T-helper 1 cell treated with Interleukin-12 subunit alpha and Interleukin-12 subunit beta and Interleukin-4 antibody, amounts not matched to agents 30 μg/mL and 1 μg/mL, for 36 hours (primary cell): ENCODE data around the gene DLGAP4.

Source experiments
- H3K27ac Mint-ChIP-seq: one replicate; pipeline ENCODE4 v1.8.0; 2021; ENCODE audit warnings: mild to moderate bottlenecking, mixed read lengths
- H3K27me3 Mint-ChIP-seq: one replicate; pipeline ENCODE4 v1.8.0; 2021; ENCODE audit warnings: low read depth, mixed read lengths
- H3K36me3 Mint-ChIP-seq: one replicate; pipeline ENCODE4 v1.8.0; 2021; ENCODE audit warnings: low read depth, mixed read lengths
- H3K4me1 Mint-ChIP-seq: one replicate; pipeline ENCODE4 v1.8.0; 2021; ENCODE audit warnings: low read depth, mixed read lengths
- H3K4me3 Mint-ChIP-seq: one replicate; pipeline ENCODE4 v1.8.0; 2021; ENCODE audit warnings: mild to moderate bottlenecking, moderate library complexity, mixed read lengths
- H3K9me3 Mint-ChIP-seq: one replicate; pipeline ENCODE4 v1.8.0; 2021; ENCODE audit warnings: mixed read lengths

Gene DLGAP4

GRCh38 chr20:36398515-36398914 is 92.4 kb downstream of the DLGAP4 start:
- Mint-ChIP-seq H3K9me3 (peaks cover 6% of the 10 kb centered on the region), H3K27me3 (peaks cover 33% of the 10 kb centered on the region), H3K27ac (no peak overlapping the region), H3K4me3 (no peak overlapping the region), H3K4me1 (no peaks in the 10 kb centered on the region), H3K36me3 (no peaks in the 10 kb centered on the region)

- H3K4me1 Mint-ChIP-seq: no peaks in the 10 kb centered on the region
- H3K27me3 Mint-ChIP-seq: peaks cover 33% of the 10 kb centered on the region
- no peak overlapping the region for H3K27ac Mint-ChIP-seq
- no peak overlapping the region for H3K4me3 Mint-ChIP-seq
- H3K9me3 Mint-ChIP-seq: peaks cover 6% of the 10 kb centered on the region
- no peaks in the 10 kb centered on the region for H3K36me3 Mint-ChIP-seq
Measured at GRCh38 chr20:36399147-36399968, 93.2 kb downstream of the DLGAP4 start.

DNA sequence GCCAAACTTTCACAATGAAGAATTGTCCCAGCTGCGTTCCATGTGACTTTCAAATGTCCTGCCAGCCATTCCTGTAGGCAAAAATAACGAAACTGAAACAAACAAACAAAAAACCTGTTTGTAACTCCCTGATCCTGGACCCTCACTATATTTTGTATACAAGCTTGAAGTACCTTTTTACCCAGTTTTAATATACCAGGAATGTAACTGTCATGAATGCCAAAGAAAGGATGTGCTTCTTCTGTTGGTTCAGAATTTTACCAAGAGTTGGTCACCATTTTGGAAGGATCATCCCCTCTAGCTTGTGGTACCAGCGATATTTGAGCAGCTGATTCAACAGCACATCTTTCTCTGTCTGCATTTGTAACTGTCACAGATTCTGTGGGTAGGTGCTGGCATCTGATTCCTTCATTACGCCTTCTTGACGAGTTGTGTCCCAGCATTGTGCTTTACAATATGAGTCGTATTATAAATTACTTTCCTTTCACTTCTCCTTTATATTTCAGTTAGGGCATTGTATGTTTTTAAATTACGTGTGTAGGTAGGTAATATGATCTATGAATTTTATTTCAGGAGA is 93.9 kb downstream of the DLGAP4 start:
- Mint-ChIP-seq H3K36me3 (no peaks in the 10 kb centered on the region), H3K27me3 (peaks cover 33% of the 10 kb centered on the region), H3K27ac (no peak overlapping the region), H3K4me1 (no peaks in the 10 kb centered on the region), H3K9me3 (peaks cover 6% of the 10 kb centered on the region), H3K4me3 (no peak overlapping the region)

GRCh38 chr20:36400909-36401735 is 95.0 kb downstream of the DLGAP4 start:
- Mint-ChIP-seq H3K36me3 (no peaks in the 10 kb centered on the region), H3K4me1 (no peaks in the 10 kb centered on the region), H3K27ac (no peak overlapping the region), H3K4me3 (no peak overlapping the region), H3K9me3 (peaks cover 6% of the 10 kb centered on the region), H3K27me3 (peaks cover 33% of the 10 kb centered on the region)

GRCh38 chr20:36402708-36403107 is 96.6 kb downstream of the DLGAP4 start:
- H3K27me3 Mint-ChIP-seq: peaks cover 33% of the 10 kb centered on the region
- H3K9me3 Mint-ChIP-seq: no peaks in the 10 kb centered on the region
- no peaks in the 10 kb centered on the region for H3K4me1 Mint-ChIP-seq
- no peaks in the 10 kb centered on the region for H3K36me3 Mint-ChIP-seq
- no peak overlapping the region for H3K27ac Mint-ChIP-seq
- no peak overlapping the region for H3K4me3 Mint-ChIP-seq

DNA sequence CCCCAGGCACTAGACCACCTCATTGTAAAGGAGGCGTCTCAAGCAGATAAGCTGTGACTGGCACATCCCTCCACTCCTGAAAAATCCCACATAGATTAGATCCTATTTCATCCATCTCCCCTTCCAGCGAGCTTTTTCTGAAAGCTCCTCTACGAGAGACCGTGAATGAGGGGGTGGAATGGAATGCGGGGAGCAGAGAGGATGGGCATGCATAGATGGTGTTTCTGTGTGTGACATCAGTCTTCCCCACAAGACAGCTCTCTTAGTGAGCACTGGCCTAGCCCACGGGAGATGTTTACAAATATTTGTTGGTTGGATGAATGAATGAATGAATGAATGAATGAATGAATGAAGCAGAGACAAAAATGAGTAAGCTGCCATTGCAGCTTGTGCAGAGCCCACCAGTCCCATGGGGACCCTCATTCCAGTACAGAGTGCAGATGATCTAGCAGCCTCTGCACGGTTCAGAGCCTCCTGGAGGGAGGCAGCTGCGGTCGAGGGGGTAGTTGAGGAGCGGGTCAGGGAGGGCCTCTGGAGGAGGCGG is 98.4 kb downstream of the DLGAP4 start:
- H3K36me3 Mint-ChIP-seq: no peaks in the 10 kb centered on the region
- no peak overlapping the region for H3K27ac Mint-ChIP-seq

GRCh38 chr20:36405255-36405654 is 99.1 kb downstream of the DLGAP4 start:
- Mint-ChIP-seq H3K27ac (no peak overlapping the region), H3K9me3 (no peaks in the 10 kb centered on the region), H3K4me1 (no peaks in the 10 kb centered on the region), H3K4me3 (no peak overlapping the region), H3K27me3 (peaks cover 27% of the 10 kb centered on the region), H3K36me3 (no peaks in the 10 kb centered on the region)

More for the DNA sequence above, 98.4 kb downstream of the DLGAP4 start:
- Mint-ChIP-seq H3K9me3 (no peaks in the 10 kb centered on the region), H3K27me3 (peaks cover 28% of the 10 kb centered on the region), H3K4me1 (no peaks in the 10 kb centered on the region), H3K4me3 (no peak overlapping the region)

GRCh38 chr20:36407199-36407733 is 101.1 kb downstream of the DLGAP4 start:
- H3K4me1 Mint-ChIP-seq: no peaks in the 10 kb centered on the region
- no peak overlapping the region for H3K27ac Mint-ChIP-seq
- H3K9me3 Mint-ChIP-seq: no peaks in the 10 kb centered on the region
- no peaks in the 10 kb centered on the region for H3K36me3 Mint-ChIP-seq
- no peak overlapping the region for H3K4me3 Mint-ChIP-seq
- H3K27me3 Mint-ChIP-seq: peaks cover 12% of the 10 kb centered on the region

DNA sequence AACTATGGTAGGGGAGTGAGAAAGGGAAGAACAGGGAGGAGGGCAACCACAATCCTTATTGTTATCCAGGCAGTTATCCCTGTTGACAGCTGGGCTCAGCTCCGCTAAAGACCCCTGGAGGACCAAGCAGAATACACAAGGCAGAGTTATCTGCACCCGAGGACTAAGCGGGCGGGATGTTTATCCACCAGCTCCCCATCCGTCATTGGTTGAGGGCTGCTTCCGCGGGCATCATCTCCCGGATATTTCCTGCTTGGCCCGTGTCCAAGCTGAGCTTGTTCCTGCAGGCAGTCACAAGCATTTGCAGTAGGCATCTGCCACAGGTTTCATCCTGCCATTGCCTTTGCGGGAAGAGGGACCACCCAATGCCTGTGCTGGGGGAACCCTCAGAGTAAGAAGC is 102.1 kb downstream of the DLGAP4 start:
- no peaks in the 10 kb centered on the region for H3K4me1 Mint-ChIP-seq
- H3K27ac Mint-ChIP-seq: no peak overlapping the region
- no peaks in the 10 kb centered on the region for H3K36me3 Mint-ChIP-seq
- no peaks in the 10 kb centered on the region for H3K9me3 Mint-ChIP-seq
- peaks cover 6% of the 10 kb centered on the region for H3K27me3 Mint-ChIP-seq
- no peak overlapping the region for H3K4me3 Mint-ChIP-seq

- H3K4me3 Mint-ChIP-seq: no peak overlapping the region
- no peaks in the 10 kb centered on the region for H3K27me3 Mint-ChIP-seq
- no peaks in the 10 kb centered on the region for H3K4me1 Mint-ChIP-seq
- H3K9me3 Mint-ChIP-seq: no peaks in the 10 kb centered on the region
- no peak overlapping the region for H3K27ac Mint-ChIP-seq
- no peaks in the 10 kb centered on the region for H3K36me3 Mint-ChIP-seq
Measured at GRCh38 chr20:36411861-36412454, 105.8 kb downstream of the DLGAP4 start.

- no peaks in the 10 kb centered on the region for H3K36me3 Mint-ChIP-seq
- H3K4me3 Mint-ChIP-seq: no peak overlapping the region
- no peaks in the 10 kb centered on the region for H3K4me1 Mint-ChIP-seq
- H3K27ac Mint-ChIP-seq: no peak overlapping the region
- H3K9me3 Mint-ChIP-seq: no peaks in the 10 kb centered on the region
- no peaks in the 10 kb centered on the region for H3K27me3 Mint-ChIP-seq
Measured at GRCh38 chr20:36415475-36416002, 109.4 kb downstream of the DLGAP4 start.

DNA sequence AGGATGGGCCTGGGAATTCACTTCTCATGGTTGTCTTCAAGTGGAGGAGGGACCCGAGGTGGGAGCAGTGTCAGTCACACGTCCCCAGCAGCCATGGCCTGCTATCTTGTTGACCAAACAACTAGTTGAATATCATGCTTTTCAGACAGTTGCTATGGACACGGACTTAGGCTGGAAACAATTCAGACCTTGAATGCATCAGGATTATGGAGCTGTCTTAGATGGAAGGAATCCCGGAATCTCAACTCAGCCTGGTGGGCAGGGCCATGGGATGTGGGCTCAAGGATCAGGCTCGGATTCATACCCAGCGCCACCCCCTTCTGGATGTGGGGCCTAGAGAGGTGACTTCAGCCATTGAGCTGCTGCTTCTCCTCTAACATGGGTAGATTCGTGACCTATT is 112.6 kb downstream of the DLGAP4 start:
- Mint-ChIP-seq H3K27me3 (no peaks in the 10 kb centered on the region), H3K36me3 (no peaks in the 10 kb centered on the region), H3K4me3 (no peak overlapping the region), H3K9me3 (no peaks in the 10 kb centered on the region), H3K27ac (no peak overlapping the region), H3K4me1 (no peaks in the 10 kb centered on the region)

DNA sequence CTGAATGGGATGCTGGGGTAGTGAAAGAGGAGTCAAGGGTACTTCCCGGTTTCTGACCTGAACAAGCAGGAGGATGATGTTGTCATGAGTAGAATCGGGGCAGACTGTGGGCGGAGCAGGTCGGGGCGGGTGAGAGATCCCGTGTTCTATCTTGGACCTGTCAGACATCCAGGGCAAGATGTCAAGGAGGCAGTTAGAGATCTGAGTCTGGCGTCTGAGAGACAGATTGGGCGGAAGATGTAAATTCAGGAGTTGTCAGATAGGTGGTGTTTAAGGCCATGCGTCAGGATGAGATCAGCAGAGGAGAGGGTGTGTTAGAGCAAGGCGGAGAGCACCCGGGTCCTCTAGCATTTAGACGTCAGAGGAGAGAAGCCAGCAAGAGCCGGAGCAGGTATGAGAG is 115.5 kb downstream of the DLGAP4 start:
- H3K36me3 Mint-ChIP-seq: no peaks in the 10 kb centered on the region
- no peak overlapping the region for H3K4me3 Mint-ChIP-seq
- no peaks in the 10 kb centered on the region for H3K4me1 Mint-ChIP-seq
- no peaks in the 10 kb centered on the region for H3K9me3 Mint-ChIP-seq
- no peak overlapping the region for H3K27ac Mint-ChIP-seq
- peaks cover 2% of the 10 kb centered on the region for H3K27me3 Mint-ChIP-seq

- no peaks in the 10 kb centered on the region for H3K4me1 Mint-ChIP-seq
- H3K9me3 Mint-ChIP-seq: no peaks in the 10 kb centered on the region
- H3K27ac Mint-ChIP-seq: no peak overlapping the region
- H3K4me3 Mint-ChIP-seq: no peak overlapping the region
- H3K27me3 Mint-ChIP-seq: peaks cover 6% of the 10 kb centered on the region
- no peaks in the 10 kb centered on the region for H3K36me3 Mint-ChIP-seq
Measured at GRCh38 chr20:36424314-36424713, 118.2 kb downstream of the DLGAP4 start.
